ENCODE measurements around the gene SLC35F1. TPM values are rescaled to one million over a fixed set of nuclear protein-coding genes. Genes with fewer than 3 reads are reported as not detected.

The SLC35F1 gene
- total and polyA plus RNA-seq, 2 donors = 0.14 TPM

DNA sequence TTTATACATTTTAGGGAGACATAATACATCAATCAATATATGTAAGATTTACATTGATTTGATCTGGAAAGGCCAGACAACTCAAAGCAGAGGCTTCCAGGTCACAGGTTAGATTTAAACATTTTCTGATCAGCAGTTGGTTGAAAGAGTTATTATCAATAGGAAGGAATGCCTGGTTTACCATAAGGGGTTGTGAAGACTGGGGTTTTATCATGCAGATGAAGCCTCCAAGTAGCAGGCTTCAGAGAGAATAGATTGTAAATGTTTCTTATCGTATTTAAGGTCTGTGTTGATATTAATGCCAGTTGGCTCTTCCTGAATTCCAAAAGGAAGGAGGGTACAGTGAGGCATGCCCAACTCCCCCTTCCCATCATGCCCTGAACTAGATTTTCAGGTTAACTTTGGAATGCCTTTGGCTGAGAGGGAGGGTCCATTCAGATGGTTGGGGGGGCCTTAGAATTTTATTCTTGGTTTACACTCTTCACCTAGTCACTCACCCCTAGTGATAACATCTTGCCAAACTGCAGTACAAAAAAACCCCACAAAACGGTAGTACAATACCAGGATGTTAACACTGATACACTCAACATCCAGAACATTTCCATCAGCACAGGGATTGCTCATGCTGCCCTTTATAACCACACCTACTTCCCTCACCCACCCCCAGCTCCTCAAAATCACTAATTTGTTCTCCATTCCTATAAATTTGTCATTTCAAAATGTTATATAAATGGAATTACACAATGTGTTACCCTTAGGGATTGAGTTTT is 381.5 kb downstream of the SLC35F1 start:
- WGBS = 87% methylated on average over 2 of the region's 2 CpGs
- no peaks in the 10 kb centered on the region for H3K9me3 ChIP-seq (ENCODE audit: control insufficient read depth in 2 of 2, insufficient read depth in 1 of 2, low read length in 1 of 2)
- no peaks in the 10 kb centered on the region for H3K27me3 ChIP-seq (ENCODE audit: control insufficient read depth in 2 of 2, insufficient read depth in 1 of 2, low read length in 1 of 2)
- no peaks in the 10 kb centered on the region for H3K4me1 ChIP-seq (ENCODE audit: control insufficient read depth in 2 of 2, insufficient read depth in 2 of 2, low read length in 2 of 2)
- no peak overlapping the region for H3K4me3 ChIP-seq (ENCODE audit: low read length in 2 of 2)
- no peaks in the 10 kb centered on the region for H3K36me3 ChIP-seq (ENCODE audit: control insufficient read depth in 2 of 2, insufficient read depth in 2 of 2, low read length in 1 of 2)
- no peak overlapping the region for H3K27ac ChIP-seq (ENCODE audit: low read depth in 1 of 2, low read length in 1 of 2)
- no peak for DNase-seq (ENCODE audit: low read depth in 6 of 9, low spot score in 9 of 9)

DNA sequence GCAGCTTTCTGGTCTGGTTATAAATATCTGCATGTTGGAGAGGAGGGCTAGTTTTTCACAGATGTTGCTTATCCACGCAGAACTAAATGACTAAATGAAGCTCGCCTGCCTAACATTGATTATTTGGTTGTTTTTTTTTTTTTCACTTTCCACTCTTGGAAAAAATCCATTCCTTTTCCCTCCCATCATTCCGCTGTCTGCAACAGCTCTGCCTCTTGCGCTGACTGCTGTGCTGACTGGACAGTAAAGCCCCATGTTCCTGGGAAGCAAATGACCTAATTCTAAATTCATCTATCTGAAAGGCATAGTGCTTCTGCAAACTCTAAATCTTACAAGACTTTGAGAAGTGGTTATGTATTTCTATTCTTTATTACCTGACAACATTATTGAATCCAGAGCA is 385.5 kb downstream of the SLC35F1 start:
- H3K27ac ChIP-seq (ENCODE audit: low read depth in 1 of 2, low read length in 1 of 2) = no peak overlapping the region
- H3K36me3 ChIP-seq (ENCODE audit: control insufficient read depth in 2 of 2, insufficient read depth in 2 of 2, low read length in 1 of 2) = no peaks in the 10 kb centered on the region
- WGBS = 97% methylated on average over 4 of the region's 4 CpGs
- no peaks in the 10 kb centered on the region for H3K4me1 ChIP-seq (ENCODE audit: control insufficient read depth in 2 of 2, insufficient read depth in 2 of 2, low read length in 2 of 2)
- no peak for DNase-seq (ENCODE audit: low read depth in 6 of 9, low spot score in 9 of 9)
- H3K27me3 ChIP-seq (ENCODE audit: control insufficient read depth in 2 of 2, insufficient read depth in 1 of 2, low read length in 1 of 2) = no peaks in the 10 kb centered on the region
- H3K4me3 ChIP-seq (ENCODE audit: low read length in 2 of 2) = no peak overlapping the region
- no peaks in the 10 kb centered on the region for H3K9me3 ChIP-seq (ENCODE audit: control insufficient read depth in 2 of 2, insufficient read depth in 1 of 2, low read length in 1 of 2)

DNA sequence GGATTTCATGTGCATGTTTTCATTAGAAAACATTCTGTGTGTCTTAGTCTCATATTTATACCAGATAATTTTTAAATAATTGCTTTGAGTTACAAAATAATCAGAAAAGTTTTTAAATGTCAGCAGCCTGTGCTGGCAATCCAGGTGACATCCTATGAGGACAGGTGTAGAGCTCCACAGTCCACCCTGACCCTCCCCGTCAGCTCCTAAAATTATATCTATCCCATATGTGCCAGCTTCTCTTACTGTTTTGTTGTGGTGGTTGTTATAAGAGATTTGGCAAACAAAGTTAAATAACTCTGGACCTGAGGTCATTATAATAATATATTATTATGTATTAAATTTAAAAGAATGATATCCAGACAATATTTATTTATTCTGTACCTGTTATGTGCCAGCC is 387.8 kb downstream of the SLC35F1 start:
- 96% methylated on average over 1 of the region's 1 CpG for WGBS
- no peaks in the 10 kb centered on the region for H3K36me3 ChIP-seq (ENCODE audit: control insufficient read depth in 2 of 2, insufficient read depth in 2 of 2, low read length in 1 of 2)
- no peaks in the 10 kb centered on the region for H3K4me1 ChIP-seq (ENCODE audit: control insufficient read depth in 2 of 2, insufficient read depth in 2 of 2, low read length in 2 of 2)
- H3K4me3 ChIP-seq (ENCODE audit: low read length in 2 of 2) = no peak overlapping the region
- H3K9me3 ChIP-seq (ENCODE audit: control insufficient read depth in 2 of 2, insufficient read depth in 1 of 2, low read length in 1 of 2) = no peaks in the 10 kb centered on the region
- no peak overlapping the region for H3K27ac ChIP-seq (ENCODE audit: low read depth in 1 of 2, low read length in 1 of 2)
- no peak for DNase-seq (ENCODE audit: low read depth in 6 of 9, low spot score in 9 of 9)
- no peaks in the 10 kb centered on the region for H3K27me3 ChIP-seq (ENCODE audit: control insufficient read depth in 2 of 2, insufficient read depth in 1 of 2, low read length in 1 of 2)

DNA sequence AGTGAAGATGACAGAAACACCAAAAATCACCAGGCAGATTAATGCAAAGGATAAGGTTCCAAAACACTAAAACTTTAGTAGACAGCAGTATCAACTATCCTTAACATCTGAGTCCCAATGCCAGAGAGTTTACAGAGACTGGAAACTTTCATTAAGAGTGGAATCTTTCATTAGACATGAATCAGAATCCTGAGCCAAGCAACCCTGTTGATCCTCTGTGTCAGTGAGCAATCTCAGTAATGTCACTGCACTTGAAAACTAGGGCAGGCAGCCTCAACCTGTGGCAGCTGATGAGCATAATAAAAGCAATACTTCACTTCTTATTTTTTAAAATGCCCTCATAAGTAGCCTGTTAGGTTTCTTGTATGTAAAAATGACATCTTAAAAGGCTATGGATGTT is 388.3 kb downstream of the SLC35F1 start:
- no peaks in the 10 kb centered on the region for H3K36me3 ChIP-seq (ENCODE audit: control insufficient read depth in 2 of 2, insufficient read depth in 2 of 2, low read length in 1 of 2)
- no peak for DNase-seq (ENCODE audit: low read depth in 6 of 9, low spot score in 9 of 9)
- no peaks in the 10 kb centered on the region for H3K27me3 ChIP-seq (ENCODE audit: control insufficient read depth in 2 of 2, insufficient read depth in 1 of 2, low read length in 1 of 2)
- H3K9me3 ChIP-seq (ENCODE audit: control insufficient read depth in 2 of 2, insufficient read depth in 1 of 2, low read length in 1 of 2) = no peaks in the 10 kb centered on the region
- H3K4me1 ChIP-seq (ENCODE audit: control insufficient read depth in 2 of 2, insufficient read depth in 2 of 2, low read length in 2 of 2) = no peaks in the 10 kb centered on the region
- H3K27ac ChIP-seq (ENCODE audit: low read depth in 1 of 2, low read length in 1 of 2) = no peak overlapping the region
- no peak overlapping the region for H3K4me3 ChIP-seq (ENCODE audit: low read length in 2 of 2)

DNA sequence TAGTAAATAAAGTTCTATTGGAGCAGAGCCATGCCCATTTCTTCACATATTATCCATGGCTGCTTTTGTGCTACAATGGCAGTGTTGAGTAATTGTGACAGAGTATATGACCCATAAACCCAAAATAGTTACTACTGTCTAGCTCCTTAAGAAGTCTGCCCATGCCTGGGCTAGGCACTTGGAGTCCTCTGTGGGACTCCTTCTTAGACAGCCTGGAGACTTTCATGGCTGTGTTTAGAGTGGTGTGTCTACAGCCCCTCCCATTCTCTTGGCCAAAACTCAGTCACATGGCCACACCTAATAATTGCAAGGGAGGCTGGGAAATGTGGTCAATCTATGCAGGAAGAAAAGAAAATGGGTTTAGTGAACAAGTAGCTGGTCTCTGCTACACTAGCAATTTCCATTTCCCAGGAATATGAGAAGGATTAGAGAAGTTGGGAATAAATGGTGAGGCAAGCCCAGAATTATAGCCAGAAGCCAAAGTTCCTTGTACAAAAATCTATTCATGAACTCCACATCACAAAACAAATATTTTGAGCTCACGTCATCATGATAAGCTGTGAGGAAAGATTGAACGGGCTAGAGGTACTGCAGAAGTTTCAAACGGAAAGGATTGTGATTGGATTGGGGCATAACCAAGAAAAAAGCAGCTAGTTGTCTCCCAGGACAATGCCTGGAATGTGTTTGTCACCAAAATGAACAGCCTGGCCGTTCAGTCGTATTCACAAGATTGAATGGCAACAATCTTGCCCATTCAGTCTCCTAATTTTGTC is 389.3 kb downstream of the SLC35F1 start:
- Histone ChIP-seq H3K27me3 (ENCODE audit: control insufficient read depth in 2 of 2, insufficient read depth in 1 of 2, low read length in 1 of 2) (no peaks in the 10 kb centered on the region), H3K36me3 (ENCODE audit: control insufficient read depth in 2 of 2, insufficient read depth in 2 of 2, low read length in 1 of 2) (no peaks in the 10 kb centered on the region), H3K4me3 (ENCODE audit: low read length in 2 of 2) (no peak overlapping the region), H3K27ac (ENCODE audit: low read depth in 1 of 2, low read length in 1 of 2) (no peak overlapping the region), H3K4me1 (ENCODE audit: control insufficient read depth in 2 of 2, insufficient read depth in 2 of 2, low read length in 2 of 2) (no peaks in the 10 kb centered on the region), H3K9me3 (ENCODE audit: control insufficient read depth in 2 of 2, insufficient read depth in 1 of 2, low read length in 1 of 2) (no peaks in the 10 kb centered on the region)
- WGBS = 96% methylated on average over 5 of the region's 5 CpGs
- DNase-seq (ENCODE audit: low read depth in 6 of 9, low spot score in 9 of 9) = no peak

DNA sequence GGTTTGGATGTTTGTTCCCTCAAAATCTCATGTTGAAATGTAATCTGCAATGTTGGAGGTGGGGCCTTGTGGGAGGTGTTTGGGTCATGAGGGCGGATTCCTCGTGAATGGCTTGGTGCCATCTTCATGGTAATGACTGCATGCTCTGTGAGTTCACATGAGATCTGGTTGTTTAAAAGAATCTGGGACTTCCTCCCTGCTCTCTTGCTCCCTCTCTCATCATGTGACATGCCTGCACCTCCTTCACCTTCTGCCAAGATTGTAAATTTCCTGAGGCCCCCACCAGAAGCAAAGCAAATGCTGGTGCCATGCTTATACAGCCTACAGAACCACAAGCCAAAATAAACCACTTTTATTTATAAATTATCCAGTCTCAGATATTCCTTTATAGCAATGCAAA is 390.8 kb downstream of the SLC35F1 start:
- no peak overlapping the region for H3K4me3 ChIP-seq (ENCODE audit: low read length in 2 of 2)
- no peak for DNase-seq (ENCODE audit: low read depth in 6 of 9, low spot score in 9 of 9)
- H3K9me3 ChIP-seq (ENCODE audit: control insufficient read depth in 2 of 2, insufficient read depth in 1 of 2, low read length in 1 of 2) = no peaks in the 10 kb centered on the region
- no peaks in the 10 kb centered on the region for H3K4me1 ChIP-seq (ENCODE audit: control insufficient read depth in 2 of 2, insufficient read depth in 2 of 2, low read length in 2 of 2)
- H3K27ac ChIP-seq (ENCODE audit: low read depth in 1 of 2, low read length in 1 of 2) = no peak overlapping the region
- no peaks in the 10 kb centered on the region for H3K36me3 ChIP-seq (ENCODE audit: control insufficient read depth in 2 of 2, insufficient read depth in 2 of 2, low read length in 1 of 2)
- 92% methylated on average over 2 of the region's 2 CpGs for WGBS
- H3K27me3 ChIP-seq (ENCODE audit: control insufficient read depth in 2 of 2, insufficient read depth in 1 of 2, low read length in 1 of 2) = no peaks in the 10 kb centered on the region

DNA sequence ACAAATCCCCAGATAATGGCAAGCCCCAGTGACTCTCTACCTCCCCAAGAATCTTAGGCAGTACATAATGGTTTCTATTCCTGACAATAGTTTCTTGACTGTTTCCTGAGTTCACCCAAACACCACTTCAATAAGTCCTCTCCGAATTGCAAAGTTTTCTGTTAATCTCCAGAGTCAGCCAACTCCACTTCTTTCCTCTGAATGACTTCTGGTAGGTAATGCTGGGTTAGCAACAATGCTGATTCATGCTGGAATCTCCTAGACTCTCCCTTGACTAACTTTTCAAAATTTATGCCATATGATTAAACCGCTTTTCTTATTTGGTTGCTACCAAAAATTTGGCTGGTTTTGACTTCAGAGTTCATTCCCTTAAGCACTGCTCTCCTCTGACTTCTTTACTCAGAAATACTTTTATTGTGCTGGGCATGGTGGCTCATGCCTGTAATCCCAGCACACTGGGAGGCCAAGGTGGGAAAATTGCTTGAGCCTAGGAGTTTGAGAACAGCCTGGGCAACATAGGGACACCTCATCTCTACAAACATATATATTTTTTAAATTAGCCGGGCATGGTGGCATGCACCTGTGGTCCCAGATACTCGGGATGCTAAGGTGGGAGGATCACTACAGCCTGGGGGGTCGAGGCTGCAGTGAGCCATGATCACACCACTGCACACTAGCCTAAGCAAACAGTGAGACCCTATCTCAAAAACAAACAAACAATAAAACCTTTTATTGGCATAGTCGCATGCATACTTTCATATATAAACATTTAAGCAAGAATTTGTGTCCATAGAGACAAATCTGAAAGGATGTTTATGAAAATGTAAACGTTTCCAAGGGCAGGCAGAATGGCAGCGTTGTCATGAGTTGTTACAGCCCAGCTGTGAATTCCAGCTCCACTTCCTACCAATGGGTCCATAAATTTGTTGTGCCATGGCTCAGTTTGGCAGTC is 391.7 kb downstream of the SLC35F1 start:
- 90% methylated on average over 8 of the region's 8 CpGs for WGBS
- Histone ChIP-seq H3K9me3 (ENCODE audit: control insufficient read depth in 2 of 2, insufficient read depth in 1 of 2, low read length in 1 of 2) (no peaks in the 10 kb centered on the region), H3K27ac (ENCODE audit: low read depth in 1 of 2, low read length in 1 of 2) (no peak overlapping the region), H3K27me3 (ENCODE audit: control insufficient read depth in 2 of 2, insufficient read depth in 1 of 2, low read length in 1 of 2) (no peaks in the 10 kb centered on the region), H3K4me1 (ENCODE audit: control insufficient read depth in 2 of 2, insufficient read depth in 2 of 2, low read length in 2 of 2) (no peaks in the 10 kb centered on the region), H3K4me3 (ENCODE audit: low read length in 2 of 2) (no peak overlapping the region), H3K36me3 (ENCODE audit: control insufficient read depth in 2 of 2, insufficient read depth in 2 of 2, low read length in 1 of 2) (no peaks in the 10 kb centered on the region)
- DNase-seq (ENCODE audit: low read depth in 6 of 9, low spot score in 9 of 9) = no peak

DNA sequence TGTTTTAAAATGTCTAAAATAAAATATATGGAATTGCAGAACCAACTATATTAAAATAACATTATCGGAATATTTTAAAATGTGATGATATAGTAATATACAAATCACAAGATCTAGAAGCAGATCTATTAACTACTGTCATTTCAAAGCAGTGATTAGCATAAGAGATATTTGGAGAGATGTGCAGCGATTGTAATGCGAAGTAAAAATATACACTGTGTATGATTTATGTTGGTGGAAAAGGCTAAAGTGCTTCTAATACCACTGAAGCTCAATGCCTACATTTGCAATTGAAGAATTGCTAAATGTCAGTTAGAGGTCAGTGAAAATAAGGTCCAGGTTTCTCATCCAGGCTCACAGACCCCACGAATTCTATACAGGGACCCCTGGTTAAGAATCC is 392.4 kb downstream of the SLC35F1 start:
- Histone ChIP-seq H3K4me3 (ENCODE audit: low read length in 2 of 2) (no peak overlapping the region), H3K9me3 (ENCODE audit: control insufficient read depth in 2 of 2, insufficient read depth in 1 of 2, low read length in 1 of 2) (no peaks in the 10 kb centered on the region), H3K27me3 (ENCODE audit: control insufficient read depth in 2 of 2, insufficient read depth in 1 of 2, low read length in 1 of 2) (no peaks in the 10 kb centered on the region), H3K36me3 (ENCODE audit: control insufficient read depth in 2 of 2, insufficient read depth in 2 of 2, low read length in 1 of 2) (no peaks in the 10 kb centered on the region), H3K27ac (ENCODE audit: low read depth in 1 of 2, low read length in 1 of 2) (no peak overlapping the region), H3K4me1 (ENCODE audit: control insufficient read depth in 2 of 2, insufficient read depth in 2 of 2, low read length in 2 of 2) (no peaks in the 10 kb centered on the region)
- no peak for DNase-seq (ENCODE audit: low read depth in 6 of 9, low spot score in 9 of 9)
- 95% methylated on average over 4 of the region's 4 CpGs for WGBS

DNA sequence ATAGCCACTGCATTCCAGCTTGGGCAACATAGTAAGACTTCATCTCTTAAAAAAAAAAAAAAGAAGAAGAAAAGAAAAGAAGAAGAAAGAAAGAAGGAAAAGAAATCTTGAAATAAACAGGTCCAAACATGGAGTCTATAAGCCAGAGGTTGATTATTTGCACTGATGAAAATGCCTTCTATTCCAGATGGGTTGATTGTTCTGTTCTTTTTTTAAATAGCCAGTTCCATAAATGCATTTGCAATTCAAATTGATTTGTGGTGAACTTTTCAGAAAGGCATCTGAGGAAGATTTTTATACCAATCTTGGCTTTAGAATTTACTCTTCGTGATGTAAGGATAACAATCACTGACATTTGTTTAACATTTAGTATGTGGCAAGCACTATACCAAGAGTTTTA is 397.3 kb downstream of the SLC35F1 start:
- Histone ChIP-seq H3K9me3 (ENCODE audit: control insufficient read depth in 2 of 2, insufficient read depth in 1 of 2, low read length in 1 of 2) (no peaks in the 10 kb centered on the region), H3K27me3 (ENCODE audit: control insufficient read depth in 2 of 2, insufficient read depth in 1 of 2, low read length in 1 of 2) (no peaks in the 10 kb centered on the region), H3K36me3 (ENCODE audit: control insufficient read depth in 2 of 2, insufficient read depth in 2 of 2, low read length in 1 of 2) (no peaks in the 10 kb centered on the region), H3K4me1 (ENCODE audit: control insufficient read depth in 2 of 2, insufficient read depth in 2 of 2, low read length in 2 of 2) (no peaks in the 10 kb centered on the region), H3K27ac (ENCODE audit: low read depth in 1 of 2, low read length in 1 of 2) (no peak overlapping the region), H3K4me3 (ENCODE audit: low read length in 2 of 2) (no peak overlapping the region)
- WGBS = 96% methylated on average over 1 of the region's 1 CpG
- no peak for DNase-seq (ENCODE audit: low read depth in 6 of 9, low spot score in 9 of 9)

Measured in thymus (tissue), 11 donors.